ENCODE measurements around the gene PPP3CA. TPM values are rescaled to one million over a fixed set of nuclear protein-coding genes. Genes with fewer than 3 reads are reported as not detected.

PPP3CA gene
- total and polyA plus RNA-seq, 2 donors from 2014 or later, result 6.9 to 31.5 TPM

DNA sequence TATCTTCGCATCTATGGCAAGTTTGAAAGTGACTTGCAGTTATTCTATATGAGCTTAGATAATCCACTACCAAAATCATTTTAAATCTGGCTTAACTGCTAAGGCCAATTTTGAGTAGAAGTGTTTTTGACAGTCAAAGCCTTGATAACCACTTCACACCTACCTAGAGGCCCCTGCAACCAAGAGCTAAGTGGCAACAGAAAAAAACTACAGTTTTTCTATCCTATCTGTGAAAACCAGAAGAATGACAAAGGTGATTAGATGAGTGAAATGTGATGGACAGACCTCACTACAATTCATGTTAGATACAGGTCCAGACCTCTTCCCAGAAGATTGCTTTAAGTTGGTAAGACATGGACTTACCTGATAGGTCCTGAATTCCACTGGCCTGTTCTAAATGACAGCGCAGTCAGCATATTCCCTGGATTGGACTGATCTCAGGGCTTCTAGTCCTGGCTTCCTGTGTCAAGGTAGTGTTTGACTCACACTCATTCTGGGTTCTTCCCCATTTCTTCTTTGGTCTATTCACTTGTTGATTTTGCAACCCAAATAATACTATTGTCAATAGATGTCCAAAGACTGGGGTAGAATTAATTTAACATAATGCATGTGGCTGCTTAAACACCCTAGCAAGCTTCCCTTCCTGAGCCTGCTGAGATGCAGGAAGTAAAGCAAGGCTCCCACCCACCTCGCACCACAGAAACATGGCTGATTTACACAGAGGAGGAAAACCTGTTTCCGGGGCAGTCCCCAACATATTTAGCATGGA is 65.1 kb downstream of the PPP3CA start:
- no peak overlapping the region for H3K9ac ChIP-seq (ENCODE audit: low read length in 3 of 3)
- H3K9me3 ChIP-seq (ENCODE audit: control insufficient read depth in 2 of 3, insufficient read depth in 1 of 3, low read length in 3 of 3), result no peaks in the 10 kb centered on the region
- no peaks in the 10 kb centered on the region for H3K36me3 ChIP-seq (ENCODE audit: control insufficient read depth in 2 of 3, insufficient read depth in 3 of 3, low read length in 3 of 3)
- no peaks in the 10 kb centered on the region for H3K4me1 ChIP-seq (ENCODE audit: control insufficient read depth in 2 of 3, insufficient read depth in 2 of 3, low read depth in 1 of 3, low read length in 3 of 3)
- FAIRE-seq (no peak), DNase-seq (no peak)
- no peak overlapping the region for H3K4me3 ChIP-seq (ENCODE audit: low read length in 3 of 3)
- TF ChIP-seq, protein P1, sequence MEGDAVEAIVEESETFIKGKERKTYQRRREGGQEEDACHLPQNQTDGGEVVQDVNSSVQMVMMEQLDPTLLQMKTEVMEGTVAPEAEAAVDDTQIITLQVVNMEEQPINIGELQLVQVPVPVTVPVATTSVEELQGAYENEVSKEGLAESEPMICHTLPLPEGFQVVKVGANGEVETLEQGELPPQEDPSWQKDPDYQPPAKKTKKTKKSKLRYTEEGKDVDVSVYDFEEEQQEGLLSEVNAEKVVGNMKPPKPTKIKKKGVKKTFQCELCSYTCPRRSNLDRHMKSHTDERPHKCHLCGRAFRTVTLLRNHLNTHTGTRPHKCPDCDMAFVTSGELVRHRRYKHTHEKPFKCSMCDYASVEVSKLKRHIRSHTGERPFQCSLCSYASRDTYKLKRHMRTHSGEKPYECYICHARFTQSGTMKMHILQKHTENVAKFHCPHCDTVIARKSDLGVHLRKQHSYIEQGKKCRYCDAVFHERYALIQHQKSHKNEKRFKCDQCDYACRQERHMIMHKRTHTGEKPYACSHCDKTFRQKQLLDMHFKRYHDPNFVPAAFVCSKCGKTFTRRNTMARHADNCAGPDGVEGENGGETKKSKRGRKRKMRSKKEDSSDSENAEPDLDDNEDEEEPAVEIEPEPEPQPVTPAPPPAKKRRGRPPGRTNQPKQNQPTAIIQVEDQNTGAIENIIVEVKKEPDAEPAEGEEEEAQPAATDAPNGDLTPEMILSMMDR (IDR thresholded peaks at IDR 0.05; ENCODE audit: borderline replicate concordance, extremely low read depth, insufficient read depth), result no peak
- H3K27me3 ChIP-seq (ENCODE audit: control insufficient read depth, insufficient read depth, low read length), result no peaks in the 10 kb centered on the region
- H3K27ac ChIP-seq (ENCODE audit: low read depth in 2 of 2, low read length in 2 of 2), result no peak overlapping the region
- intact Hi-C loops (cut with DNase I), result no loop called here

DNA sequence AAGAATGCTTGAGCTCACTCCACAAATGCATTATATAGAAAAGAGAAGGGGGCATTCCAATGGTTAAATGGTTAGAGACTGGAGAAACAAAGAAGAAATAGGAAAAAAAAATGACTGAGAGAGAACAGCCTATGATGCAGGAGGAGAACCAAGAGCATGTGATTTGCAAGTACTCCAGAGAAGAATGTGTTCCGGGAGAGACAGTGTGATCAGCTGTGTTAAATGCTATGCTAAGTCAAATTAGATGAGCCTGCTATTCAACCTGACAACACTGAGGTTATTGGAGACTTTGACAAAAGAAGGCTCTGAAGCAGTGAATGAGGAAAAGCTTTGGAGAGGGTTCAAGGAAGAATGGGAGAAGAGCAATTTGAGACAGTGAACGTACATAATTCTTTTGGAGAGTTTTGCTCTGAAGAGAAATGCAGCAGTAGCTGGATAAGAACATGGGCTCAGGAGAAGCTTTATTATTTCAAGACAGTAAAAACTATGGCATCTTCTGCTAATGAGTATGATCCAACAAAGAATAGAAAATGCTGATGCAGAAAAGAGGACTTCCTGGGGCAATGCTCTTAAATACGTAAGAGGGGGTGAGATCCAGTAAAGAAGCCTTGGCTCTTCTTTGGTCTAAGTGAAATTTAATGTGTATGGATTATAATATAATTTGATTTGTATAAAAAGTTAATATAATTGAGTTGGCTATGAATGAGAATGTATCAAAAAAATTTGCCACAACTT is 66.3 kb downstream of the PPP3CA start:
- Histone ChIP-seq H3K27me3 (ENCODE audit: control insufficient read depth, insufficient read depth, low read length) (no peaks in the 10 kb centered on the region), H3K36me3 (ENCODE audit: control insufficient read depth in 2 of 3, insufficient read depth in 3 of 3, low read length in 3 of 3) (no peaks in the 10 kb centered on the region), H3K4me1 (ENCODE audit: control insufficient read depth in 2 of 3, insufficient read depth in 2 of 3, low read depth in 1 of 3, low read length in 3 of 3) (no peaks in the 10 kb centered on the region), H3K9me3 (ENCODE audit: control insufficient read depth in 2 of 3, insufficient read depth in 1 of 3, low read length in 3 of 3) (no peaks in the 10 kb centered on the region), H3K9ac (ENCODE audit: low read length in 3 of 3) (no peak overlapping the region), H3K4me3 (ENCODE audit: low read length in 3 of 3) (no peak overlapping the region), H3K27ac (ENCODE audit: low read depth in 2 of 2, low read length in 2 of 2) (no peak overlapping the region)
- intact Hi-C loops (cut with DNase I), result no loop called here
- FAIRE-seq (no peak), DNase-seq (no peak)
- TF ChIP-seq, protein P1 (IDR thresholded peaks at IDR 0.05; ENCODE audit: borderline replicate concordance, extremely low read depth, insufficient read depth), result no peak

DNA sequence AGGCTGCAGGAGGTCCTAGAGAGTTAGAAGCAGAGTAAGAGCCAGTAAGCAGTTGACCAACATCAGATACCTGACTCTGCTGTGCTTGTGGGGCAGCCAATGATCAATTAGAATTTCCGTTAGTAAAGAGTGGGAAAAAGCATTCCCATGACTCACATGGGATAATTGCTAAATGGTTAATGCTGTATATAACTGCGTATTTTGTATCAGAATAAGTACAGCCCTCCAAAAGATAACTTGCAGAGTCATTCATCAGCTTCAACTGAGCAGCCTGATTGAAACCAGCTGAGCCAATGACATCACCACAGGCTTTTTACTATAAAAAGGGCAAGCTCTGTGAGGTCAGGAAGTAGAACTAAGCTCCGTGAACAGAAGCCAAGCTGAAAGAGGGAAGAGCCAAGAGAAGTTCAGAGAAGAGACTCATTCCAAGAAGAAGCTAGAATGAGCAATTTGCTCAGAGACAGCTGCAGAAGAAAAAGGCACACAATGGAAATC is 67.9 kb downstream of the PPP3CA start:
- no peaks in the 10 kb centered on the region for H3K27me3 ChIP-seq (ENCODE audit: control insufficient read depth, insufficient read depth, low read length)
- H3K4me1 ChIP-seq (ENCODE audit: control insufficient read depth in 2 of 3, insufficient read depth in 2 of 3, low read depth in 1 of 3, low read length in 3 of 3), result peaks cover 0 to 2% (median 0%) of the 10 kb centered on the region in 3 donors
- intact Hi-C loops (cut with DNase I), result no loop called here
- H3K9ac ChIP-seq (ENCODE audit: low read length in 3 of 3), result no peak overlapping the region
- H3K27ac ChIP-seq (ENCODE audit: low read depth in 2 of 2, low read length in 2 of 2), result no peak overlapping the region
- FAIRE-seq, result no peak
- H3K9me3 ChIP-seq (ENCODE audit: control insufficient read depth in 2 of 3, insufficient read depth in 1 of 3, low read length in 3 of 3), result no peaks in the 10 kb centered on the region
- TF ChIP-seq, protein P1 (IDR thresholded peaks at IDR 0.05; ENCODE audit: borderline replicate concordance, extremely low read depth, insufficient read depth), result no peak
- DNase-seq, result peak in 1 of 5 donors; percentile 72
- H3K4me3 ChIP-seq (ENCODE audit: low read length in 3 of 3), result no peak overlapping the region
- no peaks in the 10 kb centered on the region for H3K36me3 ChIP-seq (ENCODE audit: control insufficient read depth in 2 of 3, insufficient read depth in 3 of 3, low read length in 3 of 3)
